Activated CD8-positive, alpha-beta memory T cell treated with anti-CD3 and anti-CD28 coated beads, Interleukin-2, amount 50 U/mL, for 24 hours (primary cell): Measurements from ENCODE around the gene UBR3.
"Not testable (repeated sequence)": the region's sequence is repeated elsewhere in the genome, so short reads cannot be mapped to it uniquely, and the experiment has no call there.

Source experiments
- DNase-seq: peaks from one replicate; pipeline ENCODE4 v3.0.0-alpha.2; 2020; ENCODE audit errors: extremely low read depth

The UBR3 gene

DNA sequence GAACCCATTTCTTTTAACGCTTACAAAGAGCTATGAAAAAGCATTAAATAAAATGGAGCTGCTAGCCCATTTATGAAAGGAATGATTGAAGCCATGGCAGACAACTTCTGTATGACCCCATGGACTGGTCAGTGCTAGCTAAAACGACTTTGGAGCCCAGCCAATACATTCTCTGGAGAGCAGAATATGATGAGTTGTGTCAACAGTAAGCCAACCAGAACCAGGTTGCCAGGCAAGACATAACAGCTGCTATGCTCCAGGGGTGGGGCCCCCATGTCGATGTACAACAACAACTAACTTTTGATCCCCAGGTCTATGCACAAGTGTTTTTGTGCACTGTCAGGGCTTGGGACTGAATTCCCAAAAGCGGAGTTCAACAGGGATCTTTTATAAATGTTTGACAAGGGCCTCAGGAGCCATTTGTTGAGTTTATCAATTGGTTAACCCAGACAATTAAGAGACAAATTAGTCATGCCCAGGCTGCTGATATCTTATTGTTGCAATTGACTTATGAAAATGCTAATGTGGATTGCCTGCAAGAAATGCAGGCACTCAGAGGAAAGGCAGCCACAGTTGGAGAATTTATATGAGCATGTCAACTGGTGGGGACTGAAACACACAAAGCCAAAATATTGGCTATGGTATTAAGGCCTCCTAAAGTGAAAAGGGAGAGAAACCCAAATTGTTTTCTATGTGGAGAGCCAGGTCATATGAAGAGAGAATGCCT lies 286.1 kb downstream of the UBR3 start:
- no peak for DNase-seq

DNA sequence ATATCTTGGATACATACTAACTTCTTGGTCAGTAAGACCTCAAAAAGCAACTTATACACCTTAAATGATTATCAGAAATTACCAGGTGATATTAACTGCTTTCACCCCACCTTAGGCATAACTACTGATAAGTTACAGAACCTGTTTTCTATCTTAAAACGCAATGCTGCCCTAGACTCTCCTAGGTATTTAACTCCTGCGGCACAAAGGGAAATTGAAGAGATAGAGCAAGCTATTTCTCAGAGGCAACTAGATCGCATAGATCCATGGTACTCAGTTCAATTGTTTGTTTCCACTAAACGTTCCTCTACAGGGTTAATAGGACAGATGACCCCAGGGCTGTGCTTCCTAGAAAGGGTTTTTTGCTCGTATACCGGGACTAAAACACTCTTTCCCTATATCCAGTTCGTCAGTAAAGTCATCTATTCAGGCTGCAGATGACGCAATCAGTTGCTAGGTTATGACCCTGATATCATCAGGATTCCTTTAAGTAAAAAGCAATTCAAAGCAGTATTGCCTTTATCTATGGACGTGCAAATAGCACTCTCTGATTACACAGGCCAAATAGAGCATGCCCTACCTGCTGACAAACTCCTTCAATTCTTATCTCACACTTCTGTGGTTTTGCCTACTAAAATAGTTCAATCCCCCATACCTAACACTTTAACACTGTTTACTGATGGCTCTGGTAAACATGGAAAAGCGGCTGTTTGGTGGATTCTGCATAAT lies 288.4 kb downstream of the UBR3 start:
- no peak for DNase-seq

DNA sequence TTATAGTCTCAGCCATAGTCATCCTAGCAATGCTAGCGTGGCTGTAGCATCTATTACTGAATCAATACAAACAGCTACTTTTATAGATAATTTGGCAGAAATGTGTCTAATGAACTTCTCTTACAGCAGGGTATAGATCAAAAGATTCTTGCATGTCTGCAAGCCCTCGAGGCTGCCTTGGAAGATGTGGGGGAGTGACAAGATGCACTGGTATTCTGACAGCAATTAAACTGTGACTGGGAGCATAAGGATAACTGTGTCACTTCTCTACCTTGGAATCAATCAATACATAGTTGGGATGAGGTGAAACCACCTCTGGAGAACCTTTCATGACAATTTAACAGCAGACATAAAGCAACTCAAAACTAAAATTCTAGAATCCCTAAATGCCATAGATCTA lies 291.4 kb downstream of the UBR3 start:
- no peak for DNase-seq

DNA sequence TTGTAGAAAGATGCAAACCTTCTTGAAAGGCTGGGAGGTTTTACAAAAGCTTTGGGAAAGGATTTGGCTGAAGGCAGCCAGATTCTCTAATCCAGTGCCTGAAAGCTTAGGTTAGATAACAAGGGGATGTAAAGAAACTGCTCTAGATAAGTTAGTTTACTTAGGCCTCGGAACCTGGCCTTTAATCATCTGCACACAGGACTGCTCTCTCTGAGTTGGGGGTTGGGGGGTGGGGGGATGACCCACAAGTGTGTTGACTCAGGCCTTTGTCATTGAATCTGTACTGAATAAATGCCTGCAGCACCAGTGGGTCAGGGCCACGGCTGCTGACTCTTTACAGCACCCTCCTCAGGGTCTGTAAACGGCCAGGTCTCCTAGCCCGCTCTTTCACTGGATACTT lies 292.1 kb downstream of the UBR3 start:
- DNase-seq, result not testable (repeated sequence)

DNA sequence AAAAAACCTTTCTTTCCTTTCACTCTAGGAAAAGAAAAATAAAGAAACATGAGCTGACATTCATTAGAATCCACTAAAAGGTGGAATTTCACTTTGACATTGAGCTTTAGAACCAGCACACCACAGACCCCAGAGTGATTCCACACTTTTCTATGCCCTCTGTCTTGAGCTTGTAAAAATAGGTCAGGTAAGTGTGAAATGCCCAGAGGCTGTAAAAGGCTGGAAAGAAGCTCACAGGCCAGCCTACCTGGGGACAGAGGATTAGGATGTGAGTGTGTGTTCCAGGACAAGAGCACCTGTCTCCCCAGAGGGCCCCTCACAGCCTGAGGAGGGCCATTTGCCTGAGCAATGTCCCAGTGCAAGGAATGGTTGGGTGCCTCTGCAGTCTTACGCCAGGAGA lies 294.4 kb downstream of the UBR3 start:
- no peak for DNase-seq

DNA sequence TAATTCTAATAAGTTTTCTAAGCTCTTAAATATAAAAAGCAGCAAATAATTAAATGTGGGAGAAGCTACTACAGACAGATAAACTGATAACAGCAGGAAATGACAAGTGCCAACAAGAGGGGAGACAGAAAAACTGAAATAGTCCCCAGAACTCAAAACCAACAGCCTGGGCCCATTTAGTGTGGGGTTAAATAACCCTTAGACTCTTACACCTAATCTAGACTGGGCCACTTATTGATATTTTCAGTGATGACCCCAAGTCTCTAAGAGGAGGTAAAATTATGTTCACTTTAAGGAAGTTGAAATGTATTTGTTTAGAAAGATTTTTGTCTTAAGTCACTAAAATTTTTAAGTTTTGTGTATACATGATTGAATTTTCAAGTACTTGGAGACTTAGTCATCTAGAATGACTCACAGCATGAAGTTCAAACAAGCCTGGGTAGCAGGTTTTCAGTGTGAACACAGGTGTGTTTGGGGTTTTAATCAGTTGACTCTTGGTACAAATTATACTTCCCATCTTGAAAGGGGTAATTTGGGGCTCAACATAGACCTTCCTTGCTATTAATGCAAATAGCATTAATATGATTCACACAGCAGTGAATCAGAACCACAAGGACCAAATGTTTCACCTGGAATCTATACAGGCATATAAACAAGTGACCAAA lies 295.8 kb downstream of the UBR3 start:
- no peak for DNase-seq

DNA sequence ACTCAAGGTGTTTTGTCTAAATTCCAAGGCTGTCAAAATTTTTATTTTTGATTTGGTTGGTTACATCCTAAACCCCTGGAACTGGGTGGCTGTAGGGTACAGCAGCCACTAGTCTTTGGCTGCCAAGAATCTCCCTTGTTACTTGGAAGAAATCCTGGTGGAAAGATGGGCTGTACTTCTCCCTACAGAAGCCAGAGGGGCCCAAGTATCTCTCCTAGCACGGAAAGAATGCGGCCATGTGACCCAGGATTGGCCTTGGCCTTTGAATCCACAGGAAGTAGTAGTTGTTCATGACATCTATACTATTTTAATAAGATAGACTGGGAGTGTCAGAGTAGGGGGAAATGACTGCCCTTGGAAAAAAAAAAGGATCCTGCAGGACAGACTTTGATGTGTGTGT lies 296.3 kb downstream of the UBR3 start:
- no peak for DNase-seq

DNA sequence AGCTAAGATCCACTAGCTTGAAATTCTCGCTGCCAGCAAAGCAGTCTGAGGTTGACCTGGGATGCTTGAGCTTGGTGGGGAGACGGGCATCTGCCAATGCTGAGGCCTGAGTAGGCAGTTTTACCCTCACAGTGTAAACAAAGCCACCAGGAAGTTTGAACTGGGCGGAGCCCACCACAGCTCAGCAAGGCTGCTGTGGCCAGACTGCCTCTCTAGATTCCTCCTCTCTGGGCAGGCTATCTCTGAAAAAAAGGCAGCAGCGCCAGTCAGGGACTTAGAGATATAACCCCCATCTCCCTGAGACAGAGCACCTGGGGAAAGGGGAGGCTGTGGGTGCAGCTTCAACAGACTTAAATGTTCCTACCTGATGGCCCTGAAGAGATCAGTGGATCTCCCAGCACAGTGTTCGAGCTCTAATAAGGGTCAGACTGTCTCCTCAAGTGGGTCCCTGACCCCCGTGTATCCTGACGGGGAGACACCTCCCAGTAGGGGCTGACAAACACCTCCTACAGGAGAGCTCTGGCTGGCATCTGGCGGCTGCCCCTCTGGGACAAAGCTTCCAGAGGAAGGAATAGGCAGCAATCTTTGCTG lies 299.0 kb downstream of the UBR3 start:
- DNase-seq, result not testable (repeated sequence)
